Naive B cell (primary cell): Measurements from ENCODE around the gene GOLGA6B. TPM values are rescaled to one million over a fixed set of nuclear protein-coding genes. Genes with fewer than 3 reads are reported as not detected.
"Not testable (repeated sequence)": the region's sequence is repeated elsewhere in the genome, so short reads cannot be mapped to it uniquely, and the experiment has no call there.

ENCODE experiments used
- ATAC-seq, 2 donors: fragments of 150-1000 bp; cut with Tn5 transposase; 2 replicates each; pipeline ENCODE4 v1.10.0; 2021; ENCODE audit warnings: low read depth in 2 of 2, mild to moderate bottlenecking in 2 of 2, moderate library complexity in 2 of 2
- DNase-seq: peaks from one replicate; pipeline ENCODE4 v3.0.0; 2022
- H3K27ac Mint-ChIP-seq, 6 donors: one replicate each; pipeline ENCODE4 v1.8.0; 2020 to 2022; ENCODE audit warnings: mild to moderate bottlenecking in 6 of 6, mixed read lengths in 6 of 6, moderate library complexity in 5 of 6, inconsistent platforms in 2 of 6
- H3K27me3 Mint-ChIP-seq, 3 donors: one replicate each; pipeline ENCODE4 v1.8.0; 2021 to 2022; ENCODE audit warnings: mixed read lengths in 3 of 3, mild to moderate bottlenecking in 1 of 3
- H3K36me3 Mint-ChIP-seq, 2 donors: one replicate each; pipeline ENCODE4 v1.8.0; 2020 to 2022; ENCODE audit warnings: mixed read lengths in 2 of 2, inconsistent platforms in 1 of 2, mild to moderate bottlenecking in 1 of 2
- H3K4me1 Mint-ChIP-seq, 3 donors: one replicate each; pipeline ENCODE4 v1.8.0; 2020 to 2022; ENCODE audit warnings: mixed read lengths in 3 of 3, inconsistent platforms in 1 of 3, mild to moderate bottlenecking in 1 of 3, moderate library complexity in 1 of 3
- H3K4me3 Mint-ChIP-seq, 8 donors: one replicate each; pipeline ENCODE4 v1.8.0; 2020 to 2022; ENCODE audit warnings: mild to moderate bottlenecking in 8 of 8, mixed read lengths in 8 of 8, moderate library complexity in 8 of 8, inconsistent platforms in 2 of 8
- H3K9me3 Mint-ChIP-seq, 7 donors: one replicate each; pipeline ENCODE4 v1.8.0; 2020 to 2022; ENCODE audit warnings: mixed read lengths in 7 of 7, mild to moderate bottlenecking in 5 of 7, inconsistent platforms in 2 of 7, moderate library complexity in 1 of 7
- polyA plus RNA-seq, 6 donors: library from polyadenylated mRNA; unstranded; fragments of 300-500 nt; fragmentation: Illumina TruSeq; gene quantifications; one replicate each; pipeline ENCODE4 v1.2.3, GENCODE V29; 2021; ENCODE audit warnings: low read depth in 6 of 6

GOLGA6B gene, protein sequence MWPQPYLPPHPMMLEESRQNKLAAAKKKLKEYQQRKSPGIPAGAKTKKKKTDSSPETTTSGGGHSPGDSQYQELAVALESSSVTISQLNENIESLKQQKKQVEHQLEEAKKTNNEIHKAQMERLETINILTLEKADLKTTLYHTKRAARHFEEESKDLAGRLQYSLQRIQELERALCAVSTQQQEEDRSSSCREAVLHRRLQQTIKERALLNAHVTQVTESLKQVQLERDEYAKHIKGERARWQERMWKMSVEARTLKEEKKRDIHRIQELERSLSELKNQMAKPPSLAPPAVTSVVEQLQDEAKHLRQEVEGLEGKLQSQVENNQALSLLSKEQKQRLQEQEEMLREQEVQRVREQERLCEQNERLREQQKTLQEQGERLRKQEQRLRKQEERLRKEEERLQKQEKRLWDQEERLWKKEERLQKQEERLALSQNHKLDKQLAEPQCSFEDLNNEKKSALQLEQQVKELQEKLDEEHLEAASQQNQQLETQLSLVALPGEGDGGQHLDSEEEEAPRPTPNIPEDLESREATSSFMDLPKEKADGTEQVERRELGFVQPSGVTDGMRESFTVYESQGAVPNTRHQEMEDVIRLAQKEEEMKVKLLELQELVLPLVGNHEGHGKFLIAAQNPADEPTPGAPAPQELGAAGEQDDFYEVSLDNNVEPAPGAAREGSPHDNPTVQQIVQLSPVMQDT
- polyA plus RNA-seq = not detected

DNA sequence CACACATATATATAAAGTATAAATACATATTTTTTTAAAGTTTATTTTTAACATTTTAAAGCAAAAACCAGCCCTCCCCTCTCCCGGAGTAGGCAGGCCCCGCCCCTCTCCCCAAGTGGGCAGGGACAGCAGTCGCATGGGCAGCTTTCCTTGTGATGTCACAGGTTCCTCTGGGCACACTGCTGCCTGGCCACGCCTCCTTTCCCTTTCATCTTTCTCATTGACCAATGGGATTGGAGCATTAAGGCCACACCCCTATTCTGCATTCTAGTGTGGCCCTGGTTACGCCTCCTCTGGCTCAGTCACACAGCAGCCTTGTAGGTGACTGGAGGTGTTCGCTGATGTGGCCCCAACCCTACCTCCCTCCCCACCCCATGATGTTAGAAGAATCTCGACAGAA is at the start of gene GOLGA6B:
GOLGA6B (plus strand) TSS at position 301 of the 400 bp plus-strand sequence; CDS start at position 342, 41 bp downstream.
- not testable (repeated sequence) for H3K4me3 Mint-ChIP-seq, H3K36me3 Mint-ChIP-seq, DNase-seq, H3K4me1 Mint-ChIP-seq, ATAC-seq, H3K27me3 Mint-ChIP-seq, H3K9me3 Mint-ChIP-seq, H3K27ac Mint-ChIP-seq

DNA sequence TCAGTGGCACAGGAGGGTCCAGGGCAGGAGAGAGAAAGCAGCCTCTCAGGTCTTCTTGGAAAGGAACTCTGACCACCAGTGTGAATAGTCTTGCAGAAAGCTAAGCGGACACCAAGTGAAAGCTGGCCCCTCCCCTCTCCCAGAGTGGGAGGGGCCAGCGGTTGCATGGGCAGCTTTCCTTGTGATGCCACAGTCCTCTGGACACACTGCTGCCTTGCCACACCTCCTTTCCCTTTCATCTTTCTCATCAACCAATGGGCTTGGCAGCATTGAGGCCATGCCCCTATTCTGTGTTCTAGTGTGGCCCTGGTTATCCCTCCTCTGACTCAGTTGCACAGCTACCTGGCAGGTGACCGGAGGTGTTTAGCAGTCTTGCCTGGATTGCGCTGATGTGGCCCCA is 49.7 kb upstream of the GOLGA6B start:
- no peak overlapping the region for H3K27ac Mint-ChIP-seq
- ATAC-seq = no peak
- DNase-seq = no peak
- H3K9me3 Mint-ChIP-seq = no peaks in the 10 kb centered on the region
- peaks cover 0 to 10% of the 10 kb centered on the region in 2 donors for H3K36me3 Mint-ChIP-seq
- peaks cover 0 to 4% (median 0%) of the 10 kb centered on the region in 3 donors for H3K4me1 Mint-ChIP-seq
- H3K4me3 Mint-ChIP-seq = no peak overlapping the region
- H3K27me3 Mint-ChIP-seq = peaks cover 0 to 9% (median 0%) of the 10 kb centered on the region in 3 donors

DNA sequence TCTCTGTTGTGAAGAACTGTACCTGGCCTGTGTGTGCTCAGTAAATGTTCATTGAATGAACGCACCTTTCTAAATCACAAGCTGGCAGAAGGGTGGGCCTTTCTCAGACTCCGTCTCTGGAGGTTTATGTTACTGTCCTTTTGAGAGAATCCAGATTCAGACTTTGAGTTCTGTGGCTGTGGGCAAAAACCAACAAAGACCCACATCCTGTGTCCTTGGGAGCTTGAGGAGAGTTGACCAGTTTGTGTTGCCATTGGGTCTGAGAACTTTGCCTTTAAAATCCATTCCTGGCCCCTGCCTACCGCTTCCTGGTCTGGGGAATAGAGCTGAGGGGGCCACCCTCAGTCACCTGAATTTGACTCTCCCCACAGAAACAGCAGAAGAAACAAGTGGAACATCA is 46.4 kb upstream of the GOLGA6B start:
- not testable (repeated sequence) for H3K27me3 Mint-ChIP-seq, H3K9me3 Mint-ChIP-seq, ATAC-seq, H3K36me3 Mint-ChIP-seq, H3K4me1 Mint-ChIP-seq, DNase-seq, H3K4me3 Mint-ChIP-seq, H3K27ac Mint-ChIP-seq

DNA sequence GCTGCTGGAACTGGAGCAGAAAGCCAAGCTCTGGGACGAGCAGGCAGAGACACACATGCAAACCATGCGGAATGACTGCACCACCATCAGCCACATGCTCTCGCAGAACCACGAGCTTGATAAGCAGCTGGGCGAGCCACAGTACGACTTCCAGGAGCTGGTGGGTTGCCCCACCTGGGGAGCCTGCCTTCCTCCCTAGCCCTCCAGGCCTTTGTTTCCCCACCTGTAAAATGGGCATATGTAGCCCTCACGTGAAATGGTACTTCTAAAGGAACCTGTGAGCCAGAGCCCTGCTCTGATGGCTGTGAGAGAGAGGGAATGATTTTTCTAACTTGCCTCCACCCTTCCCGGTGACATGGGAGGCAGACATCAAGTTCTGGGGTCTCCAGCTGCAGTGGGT is 44.6 kb upstream of the GOLGA6B start:
- Mint-ChIP-seq H3K27me3 (no peaks in the 10 kb centered on the region), H3K4me3 (peak overlapping the region in 1 of 8 donors; percentile 22), H3K9me3 (no peaks in the 10 kb centered on the region), H3K27ac (no peak overlapping the region), H3K4me1 (peaks cover 0 to 4% (median 0%) of the 10 kb centered on the region in 3 donors), H3K36me3 (peaks cover 0 to 10% of the 10 kb centered on the region in 2 donors)
- DNase-seq = no peak
- no peak for ATAC-seq

DNA sequence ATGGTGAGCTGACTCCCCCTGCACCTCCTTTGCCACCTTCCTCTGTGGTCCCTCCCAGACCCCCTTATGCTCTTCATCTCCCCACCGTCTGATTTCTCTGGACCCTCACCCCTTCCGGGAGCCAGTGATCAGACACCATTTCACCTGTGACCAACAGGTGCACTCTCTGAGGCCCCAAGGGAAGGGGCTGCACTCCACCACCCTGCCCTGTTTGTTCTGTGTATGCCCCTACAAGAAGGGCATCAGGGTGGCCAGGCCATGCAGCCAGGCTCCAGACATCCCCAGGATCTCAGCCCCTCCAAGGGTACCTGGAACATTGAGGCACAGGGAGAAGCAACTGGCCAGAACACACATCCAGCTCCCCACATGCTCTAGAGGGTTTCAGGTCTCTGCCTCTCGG is 42.2 kb upstream of the GOLGA6B start:
- ATAC-seq, H3K27me3 Mint-ChIP-seq, H3K9me3 Mint-ChIP-seq, H3K4me1 Mint-ChIP-seq, H3K4me3 Mint-ChIP-seq, H3K36me3 Mint-ChIP-seq, DNase-seq: not testable (repeated sequence)
- peak overlapping the region in 1 of 6 donors; percentile 23 for H3K27ac Mint-ChIP-seq

DNA sequence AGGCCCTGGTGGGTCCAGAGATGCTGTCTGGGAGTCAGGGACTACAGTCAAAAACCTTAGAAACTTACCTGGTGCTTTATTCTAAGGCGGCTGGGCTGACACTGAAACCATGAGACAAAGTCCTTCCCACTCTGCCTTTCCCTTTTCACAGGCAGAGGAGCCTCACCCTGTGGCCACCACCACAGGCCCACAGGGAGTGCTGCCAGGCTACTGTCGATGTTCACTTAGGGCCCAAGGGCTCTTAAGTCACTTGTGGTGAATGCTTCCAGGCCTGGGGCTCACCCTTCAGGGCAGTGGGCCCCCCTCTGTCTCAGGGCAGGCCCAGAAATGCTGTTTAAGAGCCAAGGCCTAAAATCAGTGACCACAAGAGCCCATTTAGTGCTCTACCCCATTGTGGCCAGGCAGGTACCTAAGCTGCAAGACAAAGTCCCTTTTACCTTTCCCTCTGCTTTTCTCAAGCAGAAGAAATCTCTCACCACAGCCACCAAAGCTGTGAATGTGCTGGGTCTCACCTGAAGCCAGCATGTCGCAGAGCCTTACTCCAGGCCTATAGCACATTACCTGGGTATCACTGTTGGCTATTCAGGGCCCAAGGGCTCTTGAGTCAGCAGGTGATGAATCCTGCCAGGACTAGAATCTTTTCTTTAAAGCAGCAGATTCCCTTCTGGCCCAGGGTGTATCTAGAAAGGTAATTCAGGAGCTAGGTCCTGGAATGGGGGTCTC is 39.5 kb upstream of the GOLGA6B start:
- H3K27me3 Mint-ChIP-seq = no peaks in the 10 kb centered on the region
- no peaks in the 10 kb centered on the region for H3K4me1 Mint-ChIP-seq
- no peaks in the 10 kb centered on the region for H3K36me3 Mint-ChIP-seq
- ATAC-seq (no peak), DNase-seq (no peak)
- no peak overlapping the region for H3K27ac Mint-ChIP-seq
- H3K9me3 Mint-ChIP-seq = no peaks in the 10 kb centered on the region
- H3K4me3 Mint-ChIP-seq = no peak overlapping the region

DNA sequence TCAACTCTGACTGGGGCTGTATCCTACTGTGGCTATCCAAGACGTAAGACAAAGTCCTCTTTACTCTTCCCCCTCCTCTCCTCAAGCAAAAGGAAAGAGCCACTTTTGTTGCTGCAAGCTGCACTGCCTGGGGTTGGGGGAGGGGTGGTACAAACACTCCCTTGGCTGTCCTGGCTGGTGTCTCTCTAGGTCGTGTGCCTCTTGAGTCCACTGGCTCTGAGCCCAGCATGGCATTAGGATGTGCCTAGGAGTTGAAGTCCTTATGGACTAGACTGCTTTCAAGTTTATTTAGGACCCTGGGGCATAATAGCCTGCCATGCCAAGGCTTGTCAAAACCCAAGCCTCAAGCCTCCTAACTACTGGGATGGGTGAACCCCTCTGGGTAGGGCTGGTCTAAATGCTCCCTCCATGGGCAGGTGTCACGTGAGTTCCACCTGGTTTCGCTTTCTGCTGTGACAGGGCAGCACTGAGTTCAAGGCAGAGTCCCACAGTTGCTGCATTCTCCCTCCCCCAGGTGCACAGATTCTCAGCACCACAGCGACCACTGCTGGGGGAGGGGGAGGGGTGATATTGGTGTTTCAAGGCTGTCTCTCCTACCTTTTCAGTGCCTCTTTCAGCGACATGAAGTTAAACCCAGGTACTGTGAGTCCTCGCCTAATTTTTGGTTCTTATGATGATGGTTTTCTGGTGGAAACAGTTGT is 38.8 kb upstream of the GOLGA6B start:
- not testable (repeated sequence) for DNase-seq, H3K36me3 Mint-ChIP-seq, H3K27me3 Mint-ChIP-seq, H3K4me3 Mint-ChIP-seq, H3K9me3 Mint-ChIP-seq, H3K4me1 Mint-ChIP-seq, ATAC-seq
- H3K27ac Mint-ChIP-seq = peak overlapping the region in 1 of 6 donors; percentile 36

DNA sequence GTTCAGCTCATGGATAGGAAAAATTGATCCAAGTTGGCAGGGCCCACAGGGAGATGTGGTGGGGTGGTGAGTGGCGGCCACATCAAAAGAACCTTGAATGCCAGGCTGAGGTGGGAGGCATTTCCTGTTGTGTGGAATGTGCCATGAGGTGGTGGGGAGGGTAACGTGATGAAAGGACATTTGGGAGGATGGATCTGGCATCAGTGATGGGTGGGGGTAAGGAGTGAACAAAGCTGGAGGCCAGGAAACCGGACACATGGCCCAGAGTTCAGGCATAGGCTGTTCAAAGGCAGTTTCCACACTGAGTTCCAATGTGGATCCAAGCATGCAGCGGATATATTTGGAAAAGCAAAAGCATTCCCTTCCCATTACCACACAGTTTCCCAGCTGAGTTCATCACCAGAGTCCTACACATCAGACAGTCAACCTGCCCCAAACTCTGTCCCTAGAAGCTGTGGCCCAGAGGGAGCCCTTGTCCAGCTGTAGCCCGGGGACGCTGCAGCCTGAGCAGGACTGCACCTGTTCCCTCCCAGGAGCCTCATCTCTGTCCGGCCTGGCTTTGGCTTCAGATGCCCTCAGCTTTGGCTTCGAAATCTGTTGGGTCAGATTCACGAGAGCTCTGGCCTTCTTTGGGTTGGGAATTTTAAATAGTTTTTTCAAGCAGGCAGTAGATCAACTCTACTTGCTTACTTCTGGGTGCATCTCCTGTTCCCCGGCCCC is 37.8 kb upstream of the GOLGA6B start:
- H3K9me3 Mint-ChIP-seq = no peaks in the 10 kb centered on the region
- H3K4me3 Mint-ChIP-seq = no peak overlapping the region
- no peaks in the 10 kb centered on the region for H3K4me1 Mint-ChIP-seq
- DNase-seq (no peak), ATAC-seq (no peak)
- H3K27ac Mint-ChIP-seq = no peak overlapping the region
- no peaks in the 10 kb centered on the region for H3K36me3 Mint-ChIP-seq
- no peaks in the 10 kb centered on the region for H3K27me3 Mint-ChIP-seq

DNA sequence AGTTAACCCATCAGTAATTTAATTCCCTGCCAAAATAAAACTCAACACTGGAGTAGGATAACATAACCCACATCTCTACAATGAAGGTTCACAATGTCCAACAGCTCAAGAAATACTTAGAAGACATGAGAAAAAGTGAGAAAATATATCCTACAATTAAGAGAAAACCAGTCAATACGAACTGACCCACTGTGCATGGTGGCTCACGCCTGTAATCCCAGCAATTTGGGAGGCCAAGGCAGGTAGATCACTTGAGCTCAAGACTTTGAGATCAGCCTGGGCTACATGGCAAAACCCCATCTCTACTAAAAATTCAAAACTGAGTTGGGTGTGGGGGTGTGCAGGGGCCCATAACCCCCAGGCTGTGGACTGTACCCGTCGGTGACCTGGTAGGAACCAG is 30.6 kb upstream of the GOLGA6B start:
- not testable (repeated sequence) for H3K9me3 Mint-ChIP-seq, ATAC-seq, H3K4me1 Mint-ChIP-seq, H3K36me3 Mint-ChIP-seq, DNase-seq, H3K27me3 Mint-ChIP-seq, H3K4me3 Mint-ChIP-seq
- peak overlapping the region in 1 of 6 donors; percentile 80 for H3K27ac Mint-ChIP-seq

DNA sequence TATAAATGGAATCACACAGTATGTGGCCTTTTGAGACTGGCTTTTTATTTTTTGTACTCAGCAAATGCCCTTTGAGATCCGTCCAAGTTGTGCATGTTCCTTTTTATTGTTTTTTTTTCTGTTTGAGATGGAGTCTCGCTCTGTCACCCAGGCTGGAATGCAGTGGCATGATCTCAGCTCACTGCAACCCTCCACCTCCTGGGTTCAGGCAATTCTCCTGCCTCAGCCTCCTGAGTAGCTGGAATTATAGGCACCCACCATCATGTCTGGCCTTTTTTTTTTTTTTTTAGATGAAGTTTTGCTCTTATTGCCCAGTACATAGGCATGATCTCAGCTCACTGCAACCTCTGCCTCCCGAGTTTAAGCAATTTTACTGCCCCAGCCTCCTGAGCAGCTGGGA is 28.3 kb upstream of the GOLGA6B start:
- not testable (repeated sequence) for H3K27me3 Mint-ChIP-seq, H3K9me3 Mint-ChIP-seq, H3K4me1 Mint-ChIP-seq, H3K4me3 Mint-ChIP-seq, H3K36me3 Mint-ChIP-seq, DNase-seq, ATAC-seq
- peak overlapping the region in 1 of 6 donors; percentile 69 for H3K27ac Mint-ChIP-seq

DNA sequence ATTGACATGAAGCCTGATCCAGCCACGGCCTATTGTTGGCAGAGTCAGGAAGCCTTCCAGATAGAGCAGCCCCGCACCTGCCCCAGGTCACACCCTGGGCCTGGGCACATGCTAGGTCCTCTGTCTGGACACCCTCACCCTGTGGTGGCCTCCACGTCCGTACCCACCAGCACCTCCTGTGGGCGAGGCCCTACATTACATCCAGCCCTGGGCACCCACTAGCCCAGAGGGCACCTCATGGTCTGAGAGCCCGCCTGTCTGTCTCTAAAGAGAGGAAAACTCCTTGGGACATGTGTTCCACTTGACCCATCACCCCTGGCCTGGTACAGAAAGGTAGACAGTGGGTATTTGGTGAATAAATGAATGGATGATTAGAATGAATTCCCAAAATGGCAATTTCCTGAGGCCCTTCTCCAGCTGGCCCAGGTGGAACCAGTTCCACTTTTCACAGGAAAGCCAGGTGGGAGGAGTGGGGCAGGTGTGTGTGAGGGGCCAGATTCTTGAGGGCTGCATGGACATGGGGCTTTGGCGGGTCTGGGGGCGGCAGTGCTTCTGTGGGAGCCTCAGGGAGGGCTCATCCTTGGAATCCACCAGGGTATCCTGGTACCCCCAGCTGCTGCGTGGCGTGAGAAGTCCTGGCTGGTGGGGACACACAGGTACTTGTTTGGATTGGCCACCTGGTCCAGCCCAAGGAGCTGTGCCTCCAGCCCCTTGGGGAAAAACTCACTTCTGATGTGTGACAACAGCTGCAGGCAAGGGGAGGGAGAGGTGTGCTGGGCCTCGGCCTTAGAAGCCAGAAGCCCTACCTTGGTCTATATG is 26.0 kb upstream of the GOLGA6B start:
- H3K4me1 Mint-ChIP-seq, H3K9me3 Mint-ChIP-seq, H3K27ac Mint-ChIP-seq, H3K27me3 Mint-ChIP-seq, DNase-seq, H3K4me3 Mint-ChIP-seq, ATAC-seq, H3K36me3 Mint-ChIP-seq: not testable (repeated sequence)

DNA sequence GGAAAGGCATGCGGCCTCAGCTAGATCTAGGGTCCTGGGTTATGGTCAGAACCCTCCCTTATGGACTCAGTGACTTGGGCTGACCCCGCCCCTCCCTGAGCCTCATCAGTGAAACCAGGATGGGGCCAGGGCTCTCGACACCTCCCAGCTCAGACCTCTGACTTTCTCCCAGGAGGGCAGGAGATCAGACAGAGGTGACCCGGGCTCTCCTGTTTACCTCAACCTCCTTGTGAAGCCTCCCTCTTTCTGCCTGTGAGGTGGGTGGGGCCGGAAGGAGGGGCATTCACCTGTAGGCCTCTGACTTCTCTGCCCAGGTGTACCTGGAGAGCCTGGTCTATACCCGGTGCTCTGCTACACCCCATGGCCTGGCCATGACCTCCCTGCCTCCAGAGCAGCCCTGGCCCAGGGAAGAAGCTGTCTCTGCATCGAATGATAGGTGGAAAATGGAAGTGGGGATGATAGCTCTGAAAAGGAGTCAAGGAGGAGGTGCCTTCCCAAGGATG is 25.4 kb upstream of the GOLGA6B start:
- not testable (repeated sequence) for H3K27ac Mint-ChIP-seq, H3K27me3 Mint-ChIP-seq, H3K4me3 Mint-ChIP-seq, DNase-seq, H3K4me1 Mint-ChIP-seq, H3K9me3 Mint-ChIP-seq, H3K36me3 Mint-ChIP-seq, ATAC-seq
